Immature natural killer cell (primary cell): ENCODE data around the gene TRIM71. TPM values are rescaled to one million over a fixed set of nuclear protein-coding genes. Genes with fewer than 3 reads are reported as not detected.
"Not testable (repeated sequence)": the region's sequence is repeated elsewhere in the genome, so short reads cannot be mapped to it uniquely, and the experiment has no call there.

Source experiments
- DNase-seq, 3 donors: peaks; one replicate each; pipeline ENCODE4 v3.0.0; 2022; ENCODE audit warnings: mixed read lengths in 1 of 3
- H3K27ac Mint-ChIP-seq, 6 donors: one replicate each; pipeline ENCODE4 v1.8.0; 2020; ENCODE audit warnings: mixed read lengths in 6 of 6, mild to moderate bottlenecking in 5 of 6, inconsistent platforms in 4 of 6, moderate library complexity in 3 of 6
- H3K27me3 Mint-ChIP-seq, 3 donors: one replicate each; pipeline ENCODE4 v1.8.0; 2020 to 2021; ENCODE audit warnings: low read depth in 3 of 3, mild to moderate bottlenecking in 3 of 3, mixed read lengths in 3 of 3, moderate library complexity in 3 of 3, inconsistent platforms in 1 of 3
- H3K36me3 Mint-ChIP-seq, 3 donors: one replicate each; pipeline ENCODE4 v1.8.0; 2020; ENCODE audit warnings: mixed read lengths in 3 of 3, inconsistent platforms in 2 of 3, mild to moderate bottlenecking in 2 of 3
- H3K4me1 Mint-ChIP-seq, 2 donors: one replicate each; pipeline ENCODE4 v1.8.0; 2020; ENCODE audit warnings: inconsistent platforms in 2 of 2, mild to moderate bottlenecking in 2 of 2, mixed read lengths in 2 of 2, moderate library complexity in 1 of 2
- H3K4me3 Mint-ChIP-seq, 5 donors: one replicate each; pipeline ENCODE4 v1.8.0; 2020; ENCODE audit warnings: mild to moderate bottlenecking in 5 of 5, mixed read lengths in 5 of 5, inconsistent platforms in 3 of 5, moderate library complexity in 3 of 5
- H3K9me3 Mint-ChIP-seq, 6 donors: one replicate each; pipeline ENCODE4 v1.8.0; 2020; ENCODE audit warnings: mild to moderate bottlenecking in 6 of 6, mixed read lengths in 6 of 6, inconsistent platforms in 4 of 6, moderate library complexity in 3 of 6
- polyA plus RNA-seq, 3 donors: library from polyadenylated mRNA; unstranded; fragments of 300-500 nt; fragmentation: Illumina TruSeq; gene quantifications; one replicate each; pipeline ENCODE4 v1.2.3, GENCODE V29; 2021

The TRIM71 gene
- polyA plus RNA-seq, 3 donors from 2014 or later, result not detected

DNA sequence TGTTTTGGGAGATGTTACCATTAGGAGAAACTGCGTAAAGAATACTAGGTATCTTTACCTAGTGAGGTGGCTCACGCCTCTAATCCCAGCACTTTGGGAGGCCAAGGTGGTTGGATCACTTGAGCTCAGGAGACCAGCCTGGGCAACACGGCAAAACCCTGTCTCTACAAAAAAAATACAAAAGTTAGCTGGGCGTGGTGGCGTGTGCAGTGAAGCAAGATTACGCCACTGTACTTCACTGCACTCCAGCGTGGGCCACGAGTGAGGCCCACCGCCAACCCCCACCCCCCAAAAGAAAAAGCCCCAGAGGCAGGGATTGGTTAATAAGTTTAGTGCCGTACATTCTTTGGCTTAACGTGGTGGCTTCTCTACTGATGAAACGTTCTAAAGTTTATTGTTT is 23.5 kb downstream of the TRIM71 start:
- peaks cover 0 to 9% (median 7%) of the 10 kb centered on the region in 3 donors for H3K27me3 Mint-ChIP-seq
- DNase-seq, result no peak

GRCh38 chr3:32841867-32842470 is 24.2 kb downstream of the TRIM71 start:
- no peaks in the 10 kb centered on the region for H3K36me3 Mint-ChIP-seq

More for the DNA sequence above, 23.5 kb downstream of the TRIM71 start:
- Mint-ChIP-seq H3K27ac (no peak overlapping the region), H3K9me3 (no peaks in the 10 kb centered on the region), H3K36me3 (no peaks in the 10 kb centered on the region), H3K4me3 (no peak overlapping the region), H3K4me1 (peaks cover 5 to 12% of the 10 kb centered on the region in 2 donors)

DNA sequence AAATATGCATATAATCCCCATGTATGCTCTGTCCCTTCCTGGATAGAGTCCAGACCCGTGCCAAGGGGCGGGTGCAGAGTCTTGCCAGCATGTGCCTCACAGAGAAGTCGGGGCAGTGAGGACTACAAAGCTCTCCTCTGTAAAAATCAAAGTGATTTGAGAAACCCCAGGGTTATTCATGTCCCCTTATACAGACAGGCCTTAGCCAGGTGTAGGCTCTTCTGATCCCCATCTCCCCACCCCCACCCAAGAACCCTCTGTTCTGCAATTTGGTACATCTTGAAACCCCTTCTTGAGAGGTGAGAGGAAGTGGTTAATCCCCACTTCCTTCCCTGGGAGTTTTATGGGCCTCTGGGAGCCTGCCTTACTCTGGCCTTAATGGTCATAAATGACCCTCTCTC is 24.7 kb downstream of the TRIM71 start:
- Mint-ChIP-seq H3K27me3 (peaks cover 0 to 9% (median 7%) of the 10 kb centered on the region in 3 donors), H3K4me1 (peaks cover 5 to 12% of the 10 kb centered on the region in 2 donors), H3K27ac (no peak overlapping the region), H3K9me3 (no peaks in the 10 kb centered on the region), H3K4me3 (no peak overlapping the region), H3K36me3 (no peaks in the 10 kb centered on the region)
- no peak for DNase-seq

More at GRCh38 chr3:32841867-32842470, 24.2 kb downstream of the TRIM71 start:
- no peak overlapping the region for H3K4me3 Mint-ChIP-seq
- H3K27me3 Mint-ChIP-seq, result peaks cover 0 to 9% (median 7%) of the 10 kb centered on the region in 3 donors
- peaks cover 5 to 12% of the 10 kb centered on the region in 2 donors for H3K4me1 Mint-ChIP-seq
- no peak overlapping the region for H3K27ac Mint-ChIP-seq
- no peaks in the 10 kb centered on the region for H3K9me3 Mint-ChIP-seq
- DNase-seq, result no peak

DNA sequence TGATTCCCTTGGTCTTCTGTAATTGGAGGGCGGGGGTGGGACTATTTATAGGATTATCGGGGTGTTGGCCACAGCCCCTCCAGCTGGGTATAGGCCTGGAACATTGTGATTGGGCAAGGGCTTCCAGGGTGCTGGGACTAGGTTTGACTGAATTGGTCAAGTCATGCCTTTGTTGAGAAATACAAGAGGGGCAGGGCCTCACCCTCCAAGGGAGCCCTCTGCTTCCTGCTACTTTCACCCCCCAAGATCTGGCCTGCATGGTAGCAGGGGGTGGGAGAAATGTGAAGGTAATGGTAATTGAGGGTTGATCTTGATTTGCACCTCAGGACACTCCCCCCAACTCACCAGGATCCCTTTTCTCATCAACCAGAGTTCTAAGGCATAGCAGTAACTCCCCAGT is 25.2 kb downstream of the TRIM71 start:
- H3K4me3 Mint-ChIP-seq, result no peak overlapping the region
- H3K27ac Mint-ChIP-seq, result peak overlapping the region in 1 of 6 donors; percentile 71

GRCh38 chr3:32843510-32844321 is 25.9 kb downstream of the TRIM71 start:
- Mint-ChIP-seq H3K27me3 (peaks cover 3 to 9% (median 7%) of the 10 kb centered on the region in 3 donors), H3K4me3 (no peak overlapping the region), H3K36me3 (no peaks in the 10 kb centered on the region), H3K9me3 (no peaks in the 10 kb centered on the region), H3K27ac (no peak overlapping the region), H3K4me1 (peaks cover 5 to 12% of the 10 kb centered on the region in 2 donors)
- DNase-seq, result no peak

More for the DNA sequence above, 25.2 kb downstream of the TRIM71 start:
- Mint-ChIP-seq H3K9me3 (no peaks in the 10 kb centered on the region), H3K4me1 (peaks cover 5 to 12% of the 10 kb centered on the region in 2 donors), H3K36me3 (no peaks in the 10 kb centered on the region), H3K27me3 (peaks cover 0 to 9% (median 7%) of the 10 kb centered on the region in 3 donors)
- DNase-seq, result no peak

DNA sequence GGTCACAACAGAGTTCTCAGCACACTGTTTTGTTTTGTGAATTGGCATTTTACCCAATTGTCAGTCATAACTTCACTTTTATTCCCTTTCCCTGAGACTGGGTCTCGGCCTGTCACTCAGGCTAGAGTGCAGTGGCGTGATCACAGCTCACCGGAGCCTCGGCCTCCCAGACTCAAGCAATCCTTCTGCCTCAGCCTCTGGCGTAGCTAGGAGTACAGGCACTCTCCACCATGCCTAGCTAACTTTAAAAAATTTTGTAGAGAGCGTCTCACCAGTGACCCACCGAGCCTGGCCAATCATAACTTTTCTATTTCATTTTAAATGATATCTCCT is 26.5 kb downstream of the TRIM71 start:
- H3K36me3 Mint-ChIP-seq, result no peaks in the 10 kb centered on the region
- no peak overlapping the region for H3K27ac Mint-ChIP-seq
- no peak for DNase-seq
- H3K4me1 Mint-ChIP-seq, result peaks cover 5 to 12% of the 10 kb centered on the region in 2 donors
- H3K27me3 Mint-ChIP-seq, result peaks cover 3 to 7% (median 5%) of the 10 kb centered on the region in 3 donors
- H3K9me3 Mint-ChIP-seq, result no peaks in the 10 kb centered on the region
- H3K4me3 Mint-ChIP-seq, result no peak overlapping the region

DNA sequence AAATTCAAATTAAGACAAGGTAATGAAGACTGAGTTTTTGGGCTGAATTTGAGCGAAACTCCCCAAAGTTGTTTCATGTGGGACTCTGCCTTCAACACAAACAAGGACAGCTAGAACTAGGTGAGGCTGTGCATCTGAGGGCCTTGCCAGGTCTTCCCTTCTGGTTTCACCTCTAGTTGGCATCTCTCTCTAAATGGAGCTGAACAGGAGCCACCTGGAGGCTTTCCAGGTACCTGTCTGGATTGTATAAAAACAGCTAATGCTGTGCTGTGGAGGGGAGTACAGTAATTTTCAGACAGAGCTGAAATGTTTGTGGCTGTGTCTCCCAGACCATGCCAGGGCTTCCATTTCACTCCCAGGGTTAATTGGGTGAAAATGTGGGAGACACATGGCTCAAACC is 27.1 kb downstream of the TRIM71 start:
- Mint-ChIP-seq H3K27ac (no peak overlapping the region), H3K4me3 (no peak overlapping the region), H3K4me1 (peaks cover 5 to 12% of the 10 kb centered on the region in 2 donors), H3K9me3 (no peaks in the 10 kb centered on the region), H3K27me3 (peaks cover 3 to 7% (median 5%) of the 10 kb centered on the region in 3 donors), H3K36me3 (no peaks in the 10 kb centered on the region)
- no peak for DNase-seq

GRCh38 chr3:32845546-32845945 is 27.7 kb downstream of the TRIM71 start:
- not testable (repeated sequence) for H3K27me3 Mint-ChIP-seq, H3K36me3 Mint-ChIP-seq, H3K4me3 Mint-ChIP-seq, DNase-seq, H3K9me3 Mint-ChIP-seq, H3K27ac Mint-ChIP-seq
- peaks cover 5 to 12% of the 10 kb centered on the region in 2 donors for H3K4me1 Mint-ChIP-seq

GRCh38 chr3:32847045-32847444 is 29.2 kb downstream of the TRIM71 start:
- H3K4me1 Mint-ChIP-seq, result peaks cover 5 to 12% of the 10 kb centered on the region in 2 donors
- not testable (repeated sequence) for H3K4me3 Mint-ChIP-seq, H3K27me3 Mint-ChIP-seq, H3K9me3 Mint-ChIP-seq, H3K36me3 Mint-ChIP-seq, H3K27ac Mint-ChIP-seq, DNase-seq

DNA sequence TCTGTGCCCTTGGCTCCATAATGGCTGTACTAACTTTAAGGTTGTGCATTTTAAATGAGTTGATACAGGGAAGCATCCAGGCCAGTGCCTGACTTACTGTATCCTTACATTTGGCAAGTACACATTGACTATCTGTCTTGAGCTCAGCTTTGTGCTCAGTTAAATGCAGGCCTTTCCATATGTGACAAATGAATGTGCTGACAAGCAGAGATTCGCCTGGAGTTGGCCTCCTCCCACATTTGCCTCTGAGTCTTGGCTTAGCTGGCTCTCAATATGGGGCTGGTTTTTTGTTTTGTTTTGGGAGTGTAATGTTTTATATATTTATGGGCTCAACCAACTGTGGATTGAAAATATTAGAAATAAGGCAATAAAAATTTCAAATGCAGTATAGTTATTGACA is 29.7 kb downstream of the TRIM71 start:
- no peaks in the 10 kb centered on the region for H3K36me3 Mint-ChIP-seq
- H3K9me3 Mint-ChIP-seq, result no peaks in the 10 kb centered on the region
- peaks cover 2 to 4% (median 3%) of the 10 kb centered on the region in 3 donors for H3K27me3 Mint-ChIP-seq
- no peak for DNase-seq
- peaks cover 4 to 7% of the 10 kb centered on the region in 2 donors for H3K4me1 Mint-ChIP-seq
- H3K27ac Mint-ChIP-seq, result no peak overlapping the region
- H3K4me3 Mint-ChIP-seq, result no peak overlapping the region

- Mint-ChIP-seq H3K27me3 (peaks cover 2 to 4% (median 3%) of the 10 kb centered on the region in 3 donors), H3K9me3 (no peaks in the 10 kb centered on the region), H3K36me3 (no peaks in the 10 kb centered on the region), H3K27ac (no peak overlapping the region), H3K4me1 (peaks cover 0 to under 1% of the 10 kb centered on the region in 2 donors), H3K4me3 (no peak overlapping the region)
- no peak for DNase-seq
Measured at GRCh38 chr3:32848215-32848614, 30.4 kb downstream of the TRIM71 start.

GRCh38 chr3:32849046-32849445 is 31.2 kb downstream of the TRIM71 start:
- peaks cover 2 to 6% (median 4%) of the 10 kb centered on the region in 3 donors for H3K27me3 Mint-ChIP-seq
- no peak overlapping the region for H3K4me3 Mint-ChIP-seq
- no peaks in the 10 kb centered on the region for H3K4me1 Mint-ChIP-seq
- H3K9me3 Mint-ChIP-seq, result no peaks in the 10 kb centered on the region
- no peak overlapping the region for H3K27ac Mint-ChIP-seq
- H3K36me3 Mint-ChIP-seq, result no peaks in the 10 kb centered on the region
- no peak for DNase-seq

- no peaks in the 10 kb centered on the region for H3K36me3 Mint-ChIP-seq
- no peaks in the 10 kb centered on the region for H3K4me1 Mint-ChIP-seq
- H3K27ac Mint-ChIP-seq, result no peak overlapping the region
- DNase-seq, result no peak
- H3K9me3 Mint-ChIP-seq, result no peaks in the 10 kb centered on the region
- H3K4me3 Mint-ChIP-seq, result no peak overlapping the region
- peaks cover 0 to 8% (median 2%) of the 10 kb centered on the region in 3 donors for H3K27me3 Mint-ChIP-seq
Measured at GRCh38 chr3:32850226-32850625, 32.4 kb downstream of the TRIM71 start.

DNA sequence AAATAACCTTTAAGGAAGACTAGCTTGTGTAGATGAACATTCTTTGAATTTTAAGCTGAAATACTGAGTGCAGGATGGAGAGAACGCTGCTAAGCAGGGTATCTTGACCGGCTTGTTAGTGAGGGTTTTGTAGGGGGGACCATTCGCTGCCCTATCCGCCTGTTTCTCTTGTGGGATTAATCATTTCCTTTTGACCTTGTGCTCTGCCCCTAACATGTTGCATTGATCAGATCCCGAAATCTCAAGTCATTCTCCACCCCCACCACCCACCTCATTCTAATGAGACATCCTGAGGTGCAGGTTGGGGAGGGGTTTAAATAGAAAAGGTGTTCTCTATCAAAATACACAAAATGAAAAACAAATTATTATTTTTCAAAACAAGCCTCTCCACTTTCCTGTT is 32.8 kb downstream of the TRIM71 start:
- H3K9me3 Mint-ChIP-seq, result no peaks in the 10 kb centered on the region
- no peaks in the 10 kb centered on the region for H3K4me1 Mint-ChIP-seq
- no peak for DNase-seq
- no peaks in the 10 kb centered on the region for H3K36me3 Mint-ChIP-seq
- H3K27ac Mint-ChIP-seq, result no peak overlapping the region
- peaks cover 1 to 9% (median 4%) of the 10 kb centered on the region in 3 donors for H3K27me3 Mint-ChIP-seq
- no peak overlapping the region for H3K4me3 Mint-ChIP-seq
